Right forelimb (tissue), 1 donor: ENCODE data around the gene PCSK5.

Experiments
- DNase-seq: peaks from one replicate; pipeline ENCODE4 v3.0.0-alpha.2; 2018

Gene PCSK5

GRCh38 chr9:76370396-76371023 is 480.0 kb downstream of the PCSK5 start:
- no peak for DNase-seq

GRCh38 chr9:76371901-76372300 is 481.4 kb downstream of the PCSK5 start:
- no peak for DNase-seq

- no peak for DNase-seq
These were observed 481.9 kb downstream of the PCSK5 start for GRCh38 chr9:76372336-76372735.

GRCh38 chr9:76373173-76373783 is 482.8 kb downstream of the PCSK5 start:
- DNase-seq: no peak

GRCh38 chr9:76373784-76374474 is 483.5 kb downstream of the PCSK5 start:
- no peak for DNase-seq

GRCh38 chr9:76374783-76375559 is 484.5 kb downstream of the PCSK5 start:
- no peak for DNase-seq

GRCh38 chr9:76377791-76378190 is 487.3 kb downstream of the PCSK5 start:
- no peak for DNase-seq

GRCh38 chr9:76378367-76379073 is 488.0 kb downstream of the PCSK5 start:
- DNase-seq: no peak

- DNase-seq: no peak
These were observed 489.0 kb downstream of the PCSK5 start for GRCh38 chr9:76379494-76379893.

GRCh38 chr9:76390656-76391055 is 500.2 kb downstream of the PCSK5 start:
- DNase-seq: no peak

GRCh38 chr9:76394195-76394959 is 503.9 kb downstream of the PCSK5 start, which contains the start of gene RFK:
RFK (minus strand) TSS chr9:76394426; CDS start chr9:76394171, 255 bp downstream.
- DNase-seq: peak; percentile 98

- DNase-seq: no peak
These were observed 504.4 kb downstream of the PCSK5 start for GRCh38 chr9:76394960-76395252.

GRCh38 chr9:76395381-76395780 is 504.9 kb downstream of the PCSK5 start:
- no peak for DNase-seq

- DNase-seq: no peak
These were observed 505.7 kb downstream of the PCSK5 start for GRCh38 chr9:76396144-76396543.

GRCh38 chr9:76396597-76396996 is 506.1 kb downstream of the PCSK5 start:
- DNase-seq: no peak

- DNase-seq: no peak
These were observed 509.4 kb downstream of the PCSK5 start for GRCh38 chr9:76399856-76400255.

- DNase-seq: no peak
These were observed 510.1 kb downstream of the PCSK5 start for GRCh38 chr9:76400534-76401096.

GRCh38 chr9:76401176-76401575 is 510.7 kb downstream of the PCSK5 start:
- DNase-seq: no peak

GRCh38 chr9:76401580-76402354 is 511.3 kb downstream of the PCSK5 start:
- no peak for DNase-seq

GRCh38 chr9:76403352-76403751 is 512.9 kb downstream of the PCSK5 start:
- DNase-seq: no peak

- no peak for DNase-seq
These were observed 513.9 kb downstream of the PCSK5 start for GRCh38 chr9:76404401-76404800.
